ENCODE results near the gene ENTHD1. TPM values are rescaled to one million over a fixed set of nuclear protein-coding genes. Genes with fewer than 3 reads are reported as not detected.
A peak's percentile ranks its signal among the peaks of the same experiment; 100 is the strongest.
"Not testable (repeated sequence)": the region's sequence is repeated elsewhere in the genome, so short reads cannot be mapped to it uniquely, and the experiment has no call there.

The ENTHD1 gene
- polyA plus RNA-seq, 4 donors: 0.01 to 0.06 TPM; not detected in 2

- no peaks in the 10 kb centered on the region for H3K4me1 ChIP-seq (ENCODE audit: control insufficient read depth in 3 of 3, insufficient read depth in 2 of 3, low read depth in 1 of 3, low read length in 2 of 3)
- WGBS, 3 donors: 78 to 86% (median 80%) methylated on average over 2 of the region's 2 CpGs
- no peaks in the 10 kb centered on the region for H3K27me3 ChIP-seq (ENCODE audit: control insufficient read depth in 3 of 3, insufficient read depth in 3 of 3, low read length in 3 of 3)
- no peaks in the 10 kb centered on the region for H3K9me3 ChIP-seq (ENCODE audit: control insufficient read depth in 2 of 2, insufficient read depth in 1 of 2, low read depth in 1 of 2, low read length in 1 of 2)
- peak overlapping the region in 1 of 3 donors; percentile 13 for H3K4me3 ChIP-seq (ENCODE audit: low read depth in 1 of 3, low read length in 3 of 3)
- peak overlapping the region in 2 of 3 donors; percentile 26 to 37 for H3K27ac ChIP-seq (ENCODE audit: low read depth in 1 of 3, low read length in 2 of 3)
- FAIRE-seq (no peak), DNase-seq (no peak)
- H3K36me3 ChIP-seq (ENCODE audit: control insufficient read depth in 3 of 3, insufficient read depth in 2 of 3, low read depth in 1 of 3, low read length in 3 of 3): no peaks in the 10 kb centered on the region
These were observed 14.6 kb upstream of the ENTHD1 start for GRCh38 chr22:39908136-39908535.

GRCh38 chr22:39907605-39908097 lies 14.1 kb upstream of the ENTHD1 start:
- no peaks in the 10 kb centered on the region for H3K36me3 ChIP-seq (ENCODE audit: control insufficient read depth in 3 of 3, insufficient read depth in 2 of 3, low read depth in 1 of 3, low read length in 3 of 3)
- peak overlapping the region in 1 of 3 donors; percentile 34 for H3K4me3 ChIP-seq (ENCODE audit: low read depth in 1 of 3, low read length in 3 of 3)
- WGBS, 3 donors: 64 to 83% (median 81%) methylated on average over 9 of the region's 9 CpGs
- no peaks in the 10 kb centered on the region for H3K4me1 ChIP-seq (ENCODE audit: control insufficient read depth in 3 of 3, insufficient read depth in 2 of 3, low read depth in 1 of 3, low read length in 2 of 3)
- no peaks in the 10 kb centered on the region for H3K9me3 ChIP-seq (ENCODE audit: control insufficient read depth in 2 of 2, insufficient read depth in 1 of 2, low read depth in 1 of 2, low read length in 1 of 2)
- no peak for DNase-seq
- H3K27ac ChIP-seq (ENCODE audit: low read depth in 1 of 3, low read length in 2 of 3): peak overlapping the region in 2 of 3 donors; percentile 34 to 37
- no peak for FAIRE-seq
- no peaks in the 10 kb centered on the region for H3K27me3 ChIP-seq (ENCODE audit: control insufficient read depth in 3 of 3, insufficient read depth in 3 of 3, low read length in 3 of 3)

- 77 to 81% (median 79%) methylated on average over 6 of the region's 6 CpGs for WGBS, 3 donors
- peak overlapping the region in 1 of 3 donors; percentile 34 for H3K27ac ChIP-seq (ENCODE audit: low read depth in 1 of 3, low read length in 2 of 3)
These were observed 13.5 kb upstream of the ENTHD1 start for GRCh38 chr22:39907047-39907446.

GRCh38 chr22:39906207-39906606 lies 12.6 kb upstream of the ENTHD1 start:
- no peak overlapping the region for H3K4me3 ChIP-seq (ENCODE audit: low read depth in 1 of 3, low read length in 3 of 3)
- H3K9me3 ChIP-seq (ENCODE audit: control insufficient read depth in 2 of 2, insufficient read depth in 1 of 2, low read depth in 1 of 2, low read length in 1 of 2): no peaks in the 10 kb centered on the region
- DNase-seq (no peak), FAIRE-seq (no peak)
- H3K27ac ChIP-seq (ENCODE audit: low read depth in 1 of 3, low read length in 2 of 3): no peak overlapping the region
- WGBS, 3 donors: 62 to 73% (median 71%) methylated on average over 3 of the region's 3 CpGs
- H3K4me1 ChIP-seq (ENCODE audit: control insufficient read depth in 3 of 3, insufficient read depth in 2 of 3, low read depth in 1 of 3, low read length in 2 of 3): no peaks in the 10 kb centered on the region
- H3K27me3 ChIP-seq (ENCODE audit: control insufficient read depth in 3 of 3, insufficient read depth in 3 of 3, low read length in 3 of 3): no peaks in the 10 kb centered on the region
- no peaks in the 10 kb centered on the region for H3K36me3 ChIP-seq (ENCODE audit: control insufficient read depth in 3 of 3, insufficient read depth in 2 of 3, low read depth in 1 of 3, low read length in 3 of 3)

More at GRCh38 chr22:39907047-39907446, 13.5 kb upstream of the ENTHD1 start:
- FAIRE-seq (no peak), DNase-seq (no peak)
- H3K4me3 ChIP-seq (ENCODE audit: low read depth in 1 of 3, low read length in 3 of 3): peak overlapping the region in 1 of 3 donors; percentile 34
- H3K4me1 ChIP-seq (ENCODE audit: control insufficient read depth in 3 of 3, insufficient read depth in 2 of 3, low read depth in 1 of 3, low read length in 2 of 3): no peaks in the 10 kb centered on the region
- no peaks in the 10 kb centered on the region for H3K27me3 ChIP-seq (ENCODE audit: control insufficient read depth in 3 of 3, insufficient read depth in 3 of 3, low read length in 3 of 3)
- H3K36me3 ChIP-seq (ENCODE audit: control insufficient read depth in 3 of 3, insufficient read depth in 2 of 3, low read depth in 1 of 3, low read length in 3 of 3): no peaks in the 10 kb centered on the region
- H3K9me3 ChIP-seq (ENCODE audit: control insufficient read depth in 2 of 2, insufficient read depth in 1 of 2, low read depth in 1 of 2, low read length in 1 of 2): no peaks in the 10 kb centered on the region

- WGBS, 3 donors: 61 to 81% (median 77%) methylated on average over 3 of the region's 3 CpGs
- H3K27ac ChIP-seq (ENCODE audit: low read depth in 1 of 3, low read length in 2 of 3): peak overlapping the region in 2 of 3 donors; percentile 10 to 51
- peak overlapping the region in 1 of 3 donors; percentile 27 for H3K4me3 ChIP-seq (ENCODE audit: low read depth in 1 of 3, low read length in 3 of 3)
- FAIRE-seq: no peak
- H3K27me3 ChIP-seq (ENCODE audit: control insufficient read depth in 3 of 3, insufficient read depth in 3 of 3, low read length in 3 of 3): no peaks in the 10 kb centered on the region
- no peak for DNase-seq
- H3K4me1 ChIP-seq (ENCODE audit: control insufficient read depth in 3 of 3, insufficient read depth in 2 of 3, low read depth in 1 of 3, low read length in 2 of 3): no peaks in the 10 kb centered on the region
- H3K36me3 ChIP-seq (ENCODE audit: control insufficient read depth in 3 of 3, insufficient read depth in 2 of 3, low read depth in 1 of 3, low read length in 3 of 3): no peaks in the 10 kb centered on the region
- H3K9me3 ChIP-seq (ENCODE audit: control insufficient read depth in 2 of 2, insufficient read depth in 1 of 2, low read depth in 1 of 2, low read length in 1 of 2): no peaks in the 10 kb centered on the region
These were observed 12.1 kb upstream of the ENTHD1 start for GRCh38 chr22:39905687-39906086.

- Histone ChIP-seq H3K36me3 (ENCODE audit: control insufficient read depth in 3 of 3, insufficient read depth in 2 of 3, low read depth in 1 of 3, low read length in 3 of 3) (no peaks in the 10 kb centered on the region), H3K27ac (ENCODE audit: low read depth in 1 of 3, low read length in 2 of 3) (peak overlapping the region in 1 of 3 donors; percentile 22), H3K4me1 (ENCODE audit: control insufficient read depth in 3 of 3, insufficient read depth in 2 of 3, low read depth in 1 of 3, low read length in 2 of 3) (no peaks in the 10 kb centered on the region), H3K9me3 (ENCODE audit: control insufficient read depth in 2 of 2, insufficient read depth in 1 of 2, low read depth in 1 of 2, low read length in 1 of 2) (no peaks in the 10 kb centered on the region), H3K4me3 (ENCODE audit: low read depth in 1 of 3, low read length in 3 of 3) (peak overlapping the region in 1 of 3 donors; percentile 23), H3K27me3 (ENCODE audit: control insufficient read depth in 3 of 3, insufficient read depth in 3 of 3, low read length in 3 of 3) (no peaks in the 10 kb centered on the region)
- WGBS, 3 donors: 65 to 75% (median 75%) methylated on average over 4 of the region's 4 CpGs
- FAIRE-seq (no peak), DNase-seq (no peak)
These were observed 11.3 kb upstream of the ENTHD1 start for GRCh38 chr22:39904862-39905261.

- H3K4me1 ChIP-seq (ENCODE audit: control insufficient read depth in 3 of 3, insufficient read depth in 2 of 3, low read depth in 1 of 3, low read length in 2 of 3); H3K36me3 ChIP-seq (ENCODE audit: control insufficient read depth in 3 of 3, insufficient read depth in 2 of 3, low read depth in 1 of 3, low read length in 3 of 3); FAIRE-seq; H3K27me3 ChIP-seq (ENCODE audit: control insufficient read depth in 3 of 3, insufficient read depth in 3 of 3, low read length in 3 of 3); DNase-seq; H3K9me3 ChIP-seq (ENCODE audit: control insufficient read depth in 2 of 2, insufficient read depth in 1 of 2, low read depth in 1 of 2, low read length in 1 of 2): not testable (repeated sequence)
- Histone ChIP-seq H3K4me3 (ENCODE audit: low read depth in 1 of 3, low read length in 3 of 3) (peak overlapping the region in 1 of 3 donors; percentile 27), H3K27ac (ENCODE audit: low read depth in 1 of 3, low read length in 2 of 3) (peak overlapping the region in 1 of 3 donors; percentile 58)
- WGBS, 3 donors: 77 to 90% (median 78%) methylated on average over 10 of the region's 10 CpGs
These were observed 10.5 kb upstream of the ENTHD1 start for GRCh38 chr22:39904024-39904423.

- FAIRE-seq (no peak), DNase-seq (no peak)
- H3K27me3 ChIP-seq (ENCODE audit: control insufficient read depth in 3 of 3, insufficient read depth in 3 of 3, low read length in 3 of 3): no peaks in the 10 kb centered on the region
- 66 to 78% (median 69%) methylated on average over 8 of the region's 8 CpGs for WGBS, 3 donors
- H3K4me3 ChIP-seq (ENCODE audit: low read depth in 1 of 3, low read length in 3 of 3): peak overlapping the region in 2 of 3 donors; percentile 0 to 46
- H3K9me3 ChIP-seq (ENCODE audit: control insufficient read depth in 2 of 2, insufficient read depth in 1 of 2, low read depth in 1 of 2, low read length in 1 of 2): no peaks in the 10 kb centered on the region
- H3K4me1 ChIP-seq (ENCODE audit: control insufficient read depth in 3 of 3, insufficient read depth in 2 of 3, low read depth in 1 of 3, low read length in 2 of 3): no peaks in the 10 kb centered on the region
- H3K36me3 ChIP-seq (ENCODE audit: control insufficient read depth in 3 of 3, insufficient read depth in 2 of 3, low read depth in 1 of 3, low read length in 3 of 3): no peaks in the 10 kb centered on the region
- peak overlapping the region in 2 of 3 donors; percentile 55 to 68 for H3K27ac ChIP-seq (ENCODE audit: low read depth in 1 of 3, low read length in 2 of 3)
These were observed 8.1 kb upstream of the ENTHD1 start for GRCh38 chr22:39901565-39902146.
